ENCODE results near the gene JDP2.

DNA sequence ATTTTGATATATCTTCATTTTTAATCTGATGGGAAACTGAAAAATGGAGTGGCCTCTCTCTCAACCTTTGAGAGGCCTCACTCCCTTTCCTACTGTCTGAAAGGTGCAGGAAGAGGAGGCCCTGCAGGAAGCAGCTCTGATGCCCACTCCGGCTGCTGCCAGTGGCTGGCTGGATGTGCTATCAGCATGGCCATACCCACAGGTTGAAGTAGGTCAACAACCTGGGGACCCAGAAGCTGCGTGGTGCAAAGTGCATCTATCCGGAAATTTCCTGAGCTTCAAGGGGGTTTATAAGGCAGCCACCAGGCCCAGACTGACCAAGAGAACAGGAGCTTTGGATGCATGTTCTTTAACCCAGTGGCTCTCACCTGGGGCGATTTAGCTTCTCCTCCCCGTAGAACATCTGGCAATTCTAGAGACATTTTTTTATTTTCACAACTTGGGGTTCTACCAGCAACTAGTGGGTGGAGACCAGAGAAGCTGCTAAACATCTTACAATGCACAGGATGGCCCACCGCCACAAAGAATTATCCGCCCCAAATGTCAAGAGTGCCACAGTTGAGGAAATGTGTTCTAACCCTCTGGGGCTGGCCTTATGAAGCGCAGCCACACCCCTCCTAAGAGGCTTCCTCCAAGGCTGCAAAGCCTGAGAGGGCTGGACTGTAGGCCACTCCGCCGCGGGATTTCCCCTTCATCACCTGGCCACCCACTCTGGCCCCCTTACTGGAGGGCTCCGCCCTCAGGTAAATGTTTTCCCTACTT lies 86.3 kb downstream of the JDP2 start:
- TF ChIP-seq, protein P1, sequence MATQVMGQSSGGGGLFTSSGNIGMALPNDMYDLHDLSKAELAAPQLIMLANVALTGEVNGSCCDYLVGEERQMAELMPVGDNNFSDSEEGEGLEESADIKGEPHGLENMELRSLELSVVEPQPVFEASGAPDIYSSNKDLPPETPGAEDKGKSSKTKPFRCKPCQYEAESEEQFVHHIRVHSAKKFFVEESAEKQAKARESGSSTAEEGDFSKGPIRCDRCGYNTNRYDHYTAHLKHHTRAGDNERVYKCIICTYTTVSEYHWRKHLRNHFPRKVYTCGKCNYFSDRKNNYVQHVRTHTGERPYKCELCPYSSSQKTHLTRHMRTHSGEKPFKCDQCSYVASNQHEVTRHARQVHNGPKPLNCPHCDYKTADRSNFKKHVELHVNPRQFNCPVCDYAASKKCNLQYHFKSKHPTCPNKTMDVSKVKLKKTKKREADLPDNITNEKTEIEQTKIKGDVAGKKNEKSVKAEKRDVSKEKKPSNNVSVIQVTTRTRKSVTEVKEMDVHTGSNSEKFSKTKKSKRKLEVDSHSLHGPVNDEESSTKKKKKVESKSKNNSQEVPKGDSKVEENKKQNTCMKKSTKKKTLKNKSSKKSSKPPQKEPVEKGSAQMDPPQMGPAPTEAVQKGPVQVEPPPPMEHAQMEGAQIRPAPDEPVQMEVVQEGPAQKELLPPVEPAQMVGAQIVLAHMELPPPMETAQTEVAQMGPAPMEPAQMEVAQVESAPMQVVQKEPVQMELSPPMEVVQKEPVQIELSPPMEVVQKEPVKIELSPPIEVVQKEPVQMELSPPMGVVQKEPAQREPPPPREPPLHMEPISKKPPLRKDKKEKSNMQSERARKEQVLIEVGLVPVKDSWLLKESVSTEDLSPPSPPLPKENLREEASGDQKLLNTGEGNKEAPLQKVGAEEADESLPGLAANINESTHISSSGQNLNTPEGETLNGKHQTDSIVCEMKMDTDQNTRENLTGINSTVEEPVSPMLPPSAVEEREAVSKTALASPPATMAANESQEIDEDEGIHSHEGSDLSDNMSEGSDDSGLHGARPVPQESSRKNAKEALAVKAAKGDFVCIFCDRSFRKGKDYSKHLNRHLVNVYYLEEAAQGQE (IDR thresholded peaks at IDR 0.05; ENCODE audit: low read depth) = no peak
- TF ChIP-seq CREB1 (IDR thresholded peaks at IDR 0.05; ENCODE audit: low read depth) (no peak), TCF12 (IDR thresholded peaks at IDR 0.05; ENCODE audit: low read depth) (no peak), EP300 (IDR thresholded peaks at IDR 0.05; ENCODE audit: borderline replicate concordance) (no peak), CEBPB (IDR thresholded peaks at IDR 0.05) (no peak), EGR1 (IDR thresholded peaks at IDR 0.05) (no peak), TEAD4 (IDR thresholded peaks at IDR 0.05) (no peak), YY1 (IDR thresholded peaks at IDR 0.05; ENCODE audit: low read depth) (no peak)
- TF ChIP-seq, protein P2, sequence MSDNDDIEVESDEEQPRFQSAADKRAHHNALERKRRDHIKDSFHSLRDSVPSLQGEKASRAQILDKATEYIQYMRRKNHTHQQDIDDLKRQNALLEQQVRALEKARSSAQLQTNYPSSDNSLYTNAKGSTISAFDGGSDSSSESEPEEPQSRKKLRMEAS (IDR thresholded peaks at IDR 0.05) = no peak

All from Ishikawa (cell line).